Activated T-helper 1 cell treated with anti-CD3 and anti-CD28 coated beads, Interleukin-2, amount 50 U/mL, for 16 hours (primary cell): Measurements from ENCODE around the gene JAML.
A peak's percentile ranks its signal among the peaks of the same experiment; 100 is the strongest.

ENCODE experiments used
- DNase-seq, 2 donors: peaks; one replicate each; pipeline ENCODE4 v3.0.0-alpha.2; 2020; ENCODE audit warnings: low read depth in 1 of 2, low spot score in 1 of 2

The JAML gene

GRCh38 chr11:118240999-118241763 is 16.4 kb upstream of the JAML start:
- DNase-seq = peak in 1 of 2 donors; percentile 56

- no peak for DNase-seq
These were observed 14.8 kb upstream of the JAML start for GRCh38 chr11:118239509-118240205.

DNA sequence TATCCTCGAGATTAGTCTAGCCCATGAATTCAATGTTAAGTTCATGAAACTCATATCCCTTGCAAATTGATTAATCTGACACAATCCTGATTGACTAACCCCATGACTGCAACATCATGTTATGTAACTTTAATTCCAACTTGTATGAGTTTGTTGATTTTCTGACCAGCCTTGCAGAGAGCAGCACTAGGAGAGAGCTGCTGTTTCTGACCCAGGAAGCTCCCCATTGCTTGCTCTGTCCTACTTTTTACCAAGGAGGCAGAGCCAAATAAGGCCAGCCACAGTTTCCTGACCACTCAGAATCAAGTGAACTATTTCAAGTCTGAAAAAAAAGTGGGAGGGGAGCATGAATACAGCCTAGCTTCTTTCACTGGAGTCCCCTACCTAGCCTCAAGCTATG is 14.1 kb upstream of the JAML start:
- DNase-seq = no peak

DNA sequence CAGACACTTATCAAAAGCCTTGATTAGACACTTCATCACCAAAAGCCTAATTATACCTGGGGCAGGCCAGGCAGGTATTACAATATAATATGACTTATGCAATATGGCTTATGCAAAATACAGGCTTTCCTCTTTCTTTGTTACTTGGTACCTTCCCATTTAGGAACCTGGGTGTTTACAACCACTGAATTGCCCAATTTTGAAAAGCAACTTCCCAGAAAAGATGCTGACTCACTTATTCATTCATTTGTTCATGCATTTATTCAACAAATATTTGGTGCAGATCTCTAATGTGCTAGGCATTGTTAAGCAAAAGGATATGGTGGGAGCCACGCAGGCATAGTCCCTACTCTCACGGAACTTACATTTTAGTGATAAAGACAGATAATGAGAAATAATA is 13.6 kb upstream of the JAML start:
- no peak for DNase-seq

GRCh38 chr11:118236170-118236569 is 11.4 kb upstream of the JAML start:
- DNase-seq = no peak

DNA sequence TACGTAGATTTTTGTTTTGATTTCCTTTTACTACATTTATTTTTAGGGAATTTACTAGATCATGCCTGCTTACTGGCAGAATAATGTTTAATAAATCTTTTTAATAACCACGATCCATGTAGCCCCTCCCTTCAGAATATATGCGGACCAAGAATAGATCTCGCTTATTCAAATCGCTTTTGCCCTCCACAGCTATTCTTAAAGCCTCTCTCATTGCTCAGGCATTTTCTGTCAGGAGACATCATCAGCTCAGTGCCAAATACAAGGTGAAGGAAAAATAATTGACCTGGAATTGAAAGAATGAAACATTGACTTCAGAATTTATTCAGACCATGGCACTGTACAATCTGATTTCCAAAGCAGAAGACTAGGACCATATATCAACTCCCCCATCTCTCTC is 10.0 kb upstream of the JAML start:
- no peak for DNase-seq

DNA sequence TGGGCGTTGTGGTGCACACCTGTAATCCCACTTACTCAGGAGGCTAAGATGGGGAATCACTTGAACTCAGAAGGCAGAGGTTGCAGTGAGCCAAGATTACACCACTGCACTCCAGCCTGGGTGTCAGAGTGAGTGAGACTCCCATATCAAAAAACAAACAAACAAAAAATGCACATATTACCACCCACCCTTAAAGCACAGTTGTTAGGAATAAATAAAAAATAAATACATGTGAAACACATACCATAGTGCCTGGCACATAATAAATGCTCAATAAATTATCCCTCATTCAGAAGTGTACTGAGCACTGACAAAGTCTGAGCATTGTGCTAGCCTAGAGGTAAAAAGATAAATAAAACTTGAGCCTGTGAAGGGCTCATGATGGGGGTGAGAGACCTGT is 9.0 kb upstream of the JAML start:
- DNase-seq = no peak

GRCh38 chr11:118233377-118233776 is 8.6 kb upstream of the JAML start:
- no peak for DNase-seq

DNA sequence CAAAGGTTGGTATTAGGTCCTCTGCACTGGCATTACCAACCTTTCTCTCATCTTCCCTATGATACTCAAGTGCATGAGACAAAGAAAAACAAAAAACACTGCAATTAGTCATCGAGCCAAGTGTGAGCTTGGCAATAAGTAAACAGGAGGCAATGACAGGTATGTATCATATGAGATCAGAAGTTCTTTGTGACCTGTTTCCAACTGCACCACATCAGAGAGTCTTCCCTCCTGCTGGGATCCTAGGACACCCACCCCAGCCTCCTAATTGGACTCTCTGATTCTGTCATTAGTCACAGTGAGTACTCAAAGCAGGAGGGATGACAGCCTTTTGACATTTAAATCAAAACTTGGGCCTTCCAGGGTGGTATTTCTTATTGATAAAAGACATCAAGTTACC is 7.8 kb upstream of the JAML start:
- no peak for DNase-seq

DNA sequence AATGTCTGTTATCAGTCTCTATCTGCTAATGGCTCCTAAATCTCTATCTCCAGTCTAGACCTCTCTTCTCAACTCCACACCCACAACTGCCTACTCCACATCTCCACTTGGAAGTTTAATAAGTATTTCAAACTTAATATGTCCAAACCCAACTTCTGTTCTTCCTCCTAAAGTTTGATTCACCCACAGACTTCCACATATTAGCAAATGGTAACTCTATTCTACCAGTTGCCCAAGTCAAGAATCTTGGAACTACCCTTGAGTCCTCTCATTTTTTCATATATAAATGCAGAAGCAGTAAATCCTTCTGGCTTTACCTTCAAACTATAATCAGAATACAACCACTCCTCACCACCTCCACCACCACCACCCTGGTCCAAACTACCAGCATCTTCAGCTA is 6.7 kb upstream of the JAML start:
- DNase-seq = no peak

GRCh38 chr11:118230088-118230487 is 5.3 kb upstream of the JAML start:
- DNase-seq = peak in 1 of 2 donors; percentile 16

- no peak for DNase-seq
These were observed 4.5 kb upstream of the JAML start for GRCh38 chr11:118229274-118229847.

- no peak for DNase-seq
These were observed 3.3 kb upstream of the JAML start for GRCh38 chr11:118227865-118228785.

GRCh38 chr11:118226781-118227180 is 2.0 kb upstream of the JAML start:
- no peak for DNase-seq

GRCh38 chr11:118226296-118226695 is 1.5 kb upstream of the JAML start:
- DNase-seq = no peak

GRCh38 chr11:118223992-118224391 is 819 bp downstream of the JAML start:
- DNase-seq = no peak

DNA sequence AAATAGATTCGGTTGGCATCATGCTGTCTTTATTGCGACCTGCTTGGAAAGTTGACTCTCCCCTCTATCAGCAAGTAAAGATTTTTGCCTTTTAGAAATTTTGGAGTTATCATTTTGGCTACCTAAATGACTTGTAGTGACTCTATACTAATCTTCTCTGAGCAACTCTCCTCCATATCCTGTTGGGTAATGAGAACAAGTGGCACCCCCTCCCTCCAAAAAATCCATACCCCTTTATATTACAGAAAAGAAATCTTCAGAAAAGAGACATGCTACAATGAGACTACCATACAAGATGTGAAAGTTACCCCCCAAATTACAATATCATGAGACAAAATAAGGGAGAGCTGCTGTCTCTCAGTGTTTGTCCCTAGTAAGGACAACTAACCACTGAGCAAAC is 1.2 kb downstream of the JAML start:
- no peak for DNase-seq

- no peak for DNase-seq
These were observed 2.4 kb downstream of the JAML start for GRCh38 chr11:118222437-118222836.

- DNase-seq = no peak
These were observed 3.4 kb downstream of the JAML start for GRCh38 chr11:118221419-118221818.

GRCh38 chr11:118219732-118220131 is 5.1 kb downstream of the JAML start:
- no peak for DNase-seq

GRCh38 chr11:118219244-118219643 is 5.6 kb downstream of the JAML start:
- DNase-seq = no peak
